OCI-LY3 (cell line): Measurements from ENCODE around the gene KDELR1.

Source experiments
- H2AFZ ChIP-seq: fragments of 200-600, 300-600 bp; shearing (Covaris generic); 2 replicates; pipeline ENCODE4 v1.6.0; 2014; ENCODE audit warnings: antibody characterized with exemption, low read depth, low read length
- H3K27ac ChIP-seq: fragments of 200-600, 300-600 bp; sonication (generic); 2 replicates; pipeline ENCODE4 v1.5.1; 2014; ENCODE audit warnings: mild to moderate bottlenecking, low read length, moderate library complexity, mixed read lengths
- H3K27me3 ChIP-seq: fragments of 200-600, 300-600 bp; sonication (generic); 2 replicates; pipeline ENCODE4 v1.6.1; 2014; ENCODE audit warnings: low read depth, low read length, mixed read lengths
- H3K36me3 ChIP-seq: fragments of 200-600, 300-600 bp; sonication (generic); replicated peaks from 2 replicates; pipeline ENCODE3; 2014; ENCODE audit warnings: low read depth, low read length, mixed read lengths
- H3K4me1 ChIP-seq: fragments of 300-600, 200-600 bp; sonication (generic); 2 replicates; pipeline ENCODE4 v1.6.1; 2014; ENCODE audit warnings: low read length, mixed read lengths
- H3K4me2 ChIP-seq: fragments of 200-600, 300-600 bp; sonication (generic); 2 replicates; pipeline ENCODE4 v1.6.1; 2014; ENCODE audit warnings: low read length, mixed read lengths
- H3K4me3 ChIP-seq: fragments of 300-600, 200-600 bp; sonication (generic); 2 replicates; pipeline ENCODE4 v1.5.1; 2014; ENCODE audit warnings: antibody characterized with exemption, mild to moderate bottlenecking, low read length, moderate library complexity
- H3K79me2 ChIP-seq: fragments of 300-600, 200-600 bp; shearing (Covaris generic); 2 replicates; pipeline ENCODE4 v1.6.1; 2014; ENCODE audit warnings: mild to moderate bottlenecking, low read length, mixed read lengths
- H3K9ac ChIP-seq: fragments of 300-600, 200-600 bp; shearing (Covaris generic); 2 replicates; pipeline ENCODE4 v1.6.0; 2014; ENCODE audit warnings: mild to moderate bottlenecking, low read length, moderate library complexity
- H3K9me3 ChIP-seq: fragments of 200-600, 300-600 bp; shearing (Covaris generic); 2 replicates; pipeline ENCODE4 v1.6.1; 2014; ENCODE audit warnings: low read length, mixed read lengths; ENCODE audit not compliant: insufficient read depth
- H4K20me1 ChIP-seq: fragments of 200-600, 300-600 bp; sonication (generic); 2 replicates; pipeline ENCODE4 v1.6.1; 2016; ENCODE audit warnings: low read length, mixed read lengths; ENCODE audit not compliant: insufficient read depth
- CTCF ChIP-seq: fragments of 200-600, 300-600 bp; sonication (generic); IDR thresholded peaks from 2 replicates; pipeline ENCODE4 v1.5.1; 2014; ENCODE audit warnings: antibody characterized with exemption, low read length, low read depth
- EZH2phosphoT487 ChIP-seq: fragments of 200-600 bp; shearing (Covaris generic); IDR thresholded peaks from 2 replicates; pipeline ENCODE4 v1.6.1; 2018; ENCODE audit warnings: antibody characterized with exemption, mixed run types, low read depth

Gene KDELR1

GRCh38 chr19:48385461-48386087 is 5.8 kb downstream of the KDELR1 start:
- no peak overlapping the region for H2AFZ ChIP-seq
- H3K9ac ChIP-seq = no peak overlapping the region
- no peaks in the 10 kb centered on the region for H3K9me3 ChIP-seq
- H3K4me1 ChIP-seq = peaks cover 4% of the 10 kb centered on the region; the same call in 1 of the 2 replicates
- no peak overlapping the region for H3K27ac ChIP-seq
- TF ChIP-seq CTCF = no peak
- no peak for TF ChIP-seq EZH2phosphoT487
- peaks cover 48% of the 10 kb centered on the region for H3K36me3 ChIP-seq
- H3K27me3 ChIP-seq = no peaks in the 10 kb centered on the region
- no peak overlapping the region for H3K4me3 ChIP-seq
- H3K79me2 ChIP-seq = peaks cover 12% of the 10 kb centered on the region
- no peak overlapping the region for H3K4me2 ChIP-seq
- H4K20me1 ChIP-seq = no peaks in the 10 kb centered on the region

GRCh38 chr19:48382286-48382685 is 9.1 kb downstream of the KDELR1 start:
- H2AFZ ChIP-seq = no peak overlapping the region
- peaks cover 34% of the 10 kb centered on the region for H3K36me3 ChIP-seq
- H3K9ac ChIP-seq = no peak overlapping the region
- no peaks in the 10 kb centered on the region for H4K20me1 ChIP-seq
- H3K9me3 ChIP-seq = no peaks in the 10 kb centered on the region
- H3K27me3 ChIP-seq = no peaks in the 10 kb centered on the region
- H3K4me1 ChIP-seq = no peaks in the 10 kb centered on the region
- no peak overlapping the region for H3K4me3 ChIP-seq
- H3K4me2 ChIP-seq = no peak overlapping the region
- TF ChIP-seq CTCF = no peak
- TF ChIP-seq EZH2phosphoT487 = no peak
- no peaks in the 10 kb centered on the region for H3K79me2 ChIP-seq
- no peak overlapping the region for H3K27ac ChIP-seq

GRCh38 chr19:48381178-48381950 is 10.0 kb downstream of the KDELR1 start:
- Histone ChIP-seq H4K20me1 (no peaks in the 10 kb centered on the region), H2AFZ (no peak overlapping the region), H3K36me3 (peaks cover 30% of the 10 kb centered on the region), H3K79me2 (no peaks in the 10 kb centered on the region), H3K4me3 (no peak overlapping the region), H3K4me2 (no peak overlapping the region), H3K9ac (no peak overlapping the region), H3K27me3 (no peaks in the 10 kb centered on the region), H3K9me3 (no peaks in the 10 kb centered on the region), H3K4me1 (no peaks in the 10 kb centered on the region), H3K27ac (no peak overlapping the region)
- TF ChIP-seq EZH2phosphoT487 (no peak), CTCF (no peak)

GRCh38 chr19:48379058-48379457 is 12.3 kb downstream of the KDELR1 start:
- H3K36me3 ChIP-seq = peaks cover 15% of the 10 kb centered on the region
- no peak overlapping the region for H2AFZ ChIP-seq
- no peaks in the 10 kb centered on the region for H3K27me3 ChIP-seq
- no peaks in the 10 kb centered on the region for H3K79me2 ChIP-seq
- H3K4me3 ChIP-seq = no peak overlapping the region
- H3K4me1 ChIP-seq = no peaks in the 10 kb centered on the region
- H4K20me1 ChIP-seq = no peaks in the 10 kb centered on the region
- H3K9me3 ChIP-seq = no peaks in the 10 kb centered on the region
- TF ChIP-seq EZH2phosphoT487 (no peak), CTCF (no peak)
- H3K9ac ChIP-seq = no peak overlapping the region
- no peak overlapping the region for H3K27ac ChIP-seq
- no peak overlapping the region for H3K4me2 ChIP-seq
